ENCODE data around the gene TBCCD1.

The TBCCD1 gene

GRCh38 chr3:186515125-186515524 lies 52.0 kb downstream of the TBCCD1 start:
- Histone ChIP-seq H3K4me1 (ENCODE audit: control insufficient read depth, insufficient read depth, low read length, poor library complexity, severe bottlenecking) (no peaks in the 10 kb centered on the region), H3K9me3 (ENCODE audit: control insufficient read depth, low read length) (peaks cover 4% of the 10 kb centered on the region), H3K4me3 (ENCODE audit: extremely low read depth, insufficient read depth, low read length, poor library complexity, severe bottlenecking) (no peak overlapping the region), H3K27ac (ENCODE audit: low read depth, low read length, severe bottlenecking) (no peak overlapping the region), H3K36me3 (ENCODE audit: control insufficient read depth, insufficient read depth, low read length) (no peaks in the 10 kb centered on the region)
- WGBS, 2 experiments (ENCODE audit: insufficient coverage in 2 of 2) = 92 to 93% methylated on average over 3 of the region's 4 CpGs

DNA sequence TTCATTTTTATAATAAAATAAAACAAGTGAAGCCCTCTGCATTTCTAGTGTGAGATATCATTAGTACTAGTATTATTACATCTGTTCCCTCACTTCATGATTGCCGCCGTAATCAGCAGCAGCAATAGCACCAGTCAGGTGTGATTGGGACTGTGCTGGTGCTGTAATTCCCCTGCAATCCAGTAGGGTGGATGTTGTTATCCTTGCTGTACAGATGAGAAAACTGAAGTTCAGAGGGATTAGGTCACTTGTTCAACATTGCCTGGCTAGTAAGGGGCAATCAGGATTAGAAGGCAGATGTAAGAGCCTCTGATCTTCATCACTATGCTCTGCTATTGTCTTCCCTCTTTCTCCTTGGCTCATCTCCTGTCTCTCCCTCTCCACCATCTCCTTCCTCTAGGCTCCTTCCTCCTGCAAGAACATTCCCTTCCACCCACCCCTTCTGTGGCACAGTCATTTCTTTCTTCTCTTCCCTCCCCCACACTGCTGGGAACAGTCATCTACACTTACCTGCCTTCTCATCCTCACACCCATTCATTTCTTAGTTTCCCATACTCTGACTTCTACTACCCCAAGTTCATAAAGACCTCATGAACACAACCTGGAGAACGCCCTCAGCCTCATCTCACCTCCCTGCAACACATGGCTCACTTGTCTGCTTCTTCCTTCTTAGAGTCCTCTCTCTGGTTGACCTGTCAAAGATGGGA lies 52.7 kb downstream of the TBCCD1 start:
- no peaks in the 10 kb centered on the region for H3K4me1 ChIP-seq (ENCODE audit: control insufficient read depth, insufficient read depth, low read length, poor library complexity, severe bottlenecking)
- H3K36me3 ChIP-seq (ENCODE audit: control insufficient read depth, insufficient read depth, low read length) = no peaks in the 10 kb centered on the region
- 87 to 91% methylated on average over 3 of the region's 3 CpGs for WGBS, 2 experiments (ENCODE audit: insufficient coverage in 2 of 2)
- H3K9me3 ChIP-seq (ENCODE audit: control insufficient read depth, low read length) = peaks cover 4% of the 10 kb centered on the region
- H3K4me3 ChIP-seq (ENCODE audit: extremely low read depth, insufficient read depth, low read length, poor library complexity, severe bottlenecking) = no peak overlapping the region
- no peak overlapping the region for H3K27ac ChIP-seq (ENCODE audit: low read depth, low read length, severe bottlenecking)

DNA sequence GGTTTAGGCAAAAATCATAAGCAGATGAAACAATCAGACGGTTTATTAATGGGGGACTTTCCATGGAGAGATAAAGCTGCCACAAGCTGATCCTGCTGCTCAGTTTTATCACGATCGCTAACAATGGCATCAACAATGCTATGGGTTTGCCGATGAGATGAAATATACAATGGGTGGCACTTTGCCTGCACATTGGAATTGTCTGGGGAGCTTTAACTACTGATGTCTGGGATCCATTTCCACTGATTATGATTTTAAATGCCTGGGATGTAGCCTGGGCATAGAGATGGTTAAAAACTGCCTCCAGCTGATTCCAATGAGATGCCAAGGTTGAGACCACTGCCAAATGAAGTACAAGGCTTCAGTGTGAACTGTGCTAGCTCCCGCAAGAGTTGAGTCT lies 53.8 kb downstream of the TBCCD1 start:
- Histone ChIP-seq H3K4me3 (ENCODE audit: extremely low read depth, insufficient read depth, low read length, poor library complexity, severe bottlenecking) (no peak overlapping the region), H3K9me3 (ENCODE audit: control insufficient read depth, low read length) (peaks cover 4% of the 10 kb centered on the region), H3K27ac (ENCODE audit: low read depth, low read length, severe bottlenecking) (no peak overlapping the region), H3K36me3 (ENCODE audit: control insufficient read depth, insufficient read depth, low read length) (no peaks in the 10 kb centered on the region), H3K4me1 (ENCODE audit: control insufficient read depth, insufficient read depth, low read length, poor library complexity, severe bottlenecking) (no peaks in the 10 kb centered on the region)
- WGBS, 2 experiments (ENCODE audit: insufficient coverage in 2 of 2) = 90 to 92% methylated on average over 5 of the region's 5 CpGs

- Histone ChIP-seq H3K27ac (ENCODE audit: low read depth, low read length, severe bottlenecking) (no peak overlapping the region), H3K4me1 (ENCODE audit: control insufficient read depth, insufficient read depth, low read length, poor library complexity, severe bottlenecking) (no peaks in the 10 kb centered on the region), H3K36me3 (ENCODE audit: control insufficient read depth, insufficient read depth, low read length) (no peaks in the 10 kb centered on the region), H3K9me3 (ENCODE audit: control insufficient read depth, low read length) (peaks cover 4% of the 10 kb centered on the region), H3K4me3 (ENCODE audit: extremely low read depth, insufficient read depth, low read length, poor library complexity, severe bottlenecking) (no peak overlapping the region)
- WGBS, 2 experiments (ENCODE audit: insufficient coverage in 2 of 2) = 50 to 54% methylated on average over 5 to 9 of the region's 9 CpGs
Observed at GRCh38 chr3:186512570-186513302, 54.4 kb downstream of the TBCCD1 start.

GRCh38 chr3:186511702-186512101 lies 55.4 kb downstream of the TBCCD1 start:
- Histone ChIP-seq H3K27ac (ENCODE audit: low read depth, low read length, severe bottlenecking) (no peak overlapping the region), H3K9me3 (ENCODE audit: control insufficient read depth, low read length) (peaks cover 2% of the 10 kb centered on the region), H3K36me3 (ENCODE audit: control insufficient read depth, insufficient read depth, low read length) (no peaks in the 10 kb centered on the region), H3K4me3 (ENCODE audit: extremely low read depth, insufficient read depth, low read length, poor library complexity, severe bottlenecking) (no peak overlapping the region), H3K4me1 (ENCODE audit: control insufficient read depth, insufficient read depth, low read length, poor library complexity, severe bottlenecking) (no peaks in the 10 kb centered on the region)
- WGBS, 2 experiments (ENCODE audit: insufficient coverage in 2 of 2) = 85 to 96% methylated on average over 3 to 5 of the region's 5 CpGs

GRCh38 chr3:186511245-186511644 lies 55.9 kb downstream of the TBCCD1 start:
- no peaks in the 10 kb centered on the region for H3K4me1 ChIP-seq (ENCODE audit: control insufficient read depth, insufficient read depth, low read length, poor library complexity, severe bottlenecking)
- H3K4me3 ChIP-seq (ENCODE audit: extremely low read depth, insufficient read depth, low read length, poor library complexity, severe bottlenecking) = no peak overlapping the region
- 95% methylated on average over 3 of the region's 4 CpGs; no CpG with 5 or more reads in 1 of the 2 experiments for WGBS, 2 experiments (ENCODE audit: insufficient coverage in 2 of 2)
- H3K9me3 ChIP-seq (ENCODE audit: control insufficient read depth, low read length) = no peaks in the 10 kb centered on the region
- no peaks in the 10 kb centered on the region for H3K36me3 ChIP-seq (ENCODE audit: control insufficient read depth, insufficient read depth, low read length)
- no peak overlapping the region for H3K27ac ChIP-seq (ENCODE audit: low read depth, low read length, severe bottlenecking)

- WGBS, 2 experiments (ENCODE audit: insufficient coverage in 2 of 2) = 75 to 84% methylated on average over 7 to 9 of the region's 9 CpGs
- no peak overlapping the region for H3K4me3 ChIP-seq (ENCODE audit: extremely low read depth, insufficient read depth, low read length, poor library complexity, severe bottlenecking)
- H3K27ac ChIP-seq (ENCODE audit: low read depth, low read length, severe bottlenecking) = no peak overlapping the region
- H3K4me1 ChIP-seq (ENCODE audit: control insufficient read depth, insufficient read depth, low read length, poor library complexity, severe bottlenecking) = no peaks in the 10 kb centered on the region
- no peaks in the 10 kb centered on the region for H3K9me3 ChIP-seq (ENCODE audit: control insufficient read depth, low read length)
- H3K36me3 ChIP-seq (ENCODE audit: control insufficient read depth, insufficient read depth, low read length) = no peaks in the 10 kb centered on the region
Observed at GRCh38 chr3:186510374-186511079, 56.6 kb downstream of the TBCCD1 start.

DNA sequence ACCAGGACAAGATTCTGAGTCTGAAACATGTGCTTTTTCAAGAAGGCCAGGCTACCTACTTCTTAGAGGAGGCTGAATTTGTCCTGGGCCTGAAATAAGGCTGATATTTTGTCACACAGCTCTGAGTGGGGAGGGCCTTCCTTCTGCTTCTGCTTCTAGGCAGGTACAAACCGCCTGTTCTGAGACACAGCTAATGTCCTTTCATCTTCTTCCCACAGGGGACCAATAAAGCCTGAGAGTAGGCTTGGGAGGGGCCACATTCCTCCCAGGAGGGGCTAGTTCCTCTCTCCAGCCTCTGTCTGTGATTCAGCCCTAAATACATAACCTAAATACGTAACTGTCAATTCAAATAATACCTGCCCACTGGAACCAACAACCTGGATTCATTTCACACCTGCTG lies 57.7 kb downstream of the TBCCD1 start:
- no peaks in the 10 kb centered on the region for H3K4me1 ChIP-seq (ENCODE audit: control insufficient read depth, insufficient read depth, low read length, poor library complexity, severe bottlenecking)
- WGBS, 2 experiments (ENCODE audit: insufficient coverage in 2 of 2) = 68 to 83% methylated on average over 2 of the region's 2 CpGs
- H3K4me3 ChIP-seq (ENCODE audit: extremely low read depth, insufficient read depth, low read length, poor library complexity, severe bottlenecking) = no peak overlapping the region
- H3K27ac ChIP-seq (ENCODE audit: low read depth, low read length, severe bottlenecking) = no peak overlapping the region
- no peaks in the 10 kb centered on the region for H3K9me3 ChIP-seq (ENCODE audit: control insufficient read depth, low read length)
- no peaks in the 10 kb centered on the region for H3K36me3 ChIP-seq (ENCODE audit: control insufficient read depth, insufficient read depth, low read length)

DNA sequence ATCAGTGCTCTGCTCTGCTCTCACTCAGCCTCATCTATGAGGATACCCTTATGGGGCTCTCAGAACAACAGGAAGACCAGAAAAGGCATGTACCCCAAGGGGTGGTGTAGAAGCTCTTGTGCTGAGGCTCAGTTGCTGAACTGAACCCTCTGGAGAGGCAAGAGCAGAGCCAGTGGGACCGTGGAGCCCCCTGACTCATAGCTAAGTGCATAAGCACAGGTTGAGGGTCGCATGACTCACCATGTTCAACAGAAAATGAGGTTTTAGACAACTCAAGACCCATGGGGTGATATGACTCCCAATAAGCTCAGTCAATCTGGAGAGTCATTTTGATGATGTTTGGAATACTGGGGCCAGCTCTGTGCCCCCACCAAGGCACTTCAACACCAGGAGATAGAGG lies 60.3 kb downstream of the TBCCD1 start:
- H3K27ac ChIP-seq (ENCODE audit: low read depth, low read length, severe bottlenecking) = no peak overlapping the region
- no peaks in the 10 kb centered on the region for H3K36me3 ChIP-seq (ENCODE audit: control insufficient read depth, insufficient read depth, low read length)
- no peaks in the 10 kb centered on the region for H3K4me1 ChIP-seq (ENCODE audit: control insufficient read depth, insufficient read depth, low read length, poor library complexity, severe bottlenecking)
- H3K9me3 ChIP-seq (ENCODE audit: control insufficient read depth, low read length) = no peaks in the 10 kb centered on the region
- no peak overlapping the region for H3K4me3 ChIP-seq (ENCODE audit: extremely low read depth, insufficient read depth, low read length, poor library complexity, severe bottlenecking)
- WGBS, 2 experiments (ENCODE audit: insufficient coverage in 2 of 2) = 64 to 95% methylated on average over 1 to 2 of the region's 2 CpGs

DNA sequence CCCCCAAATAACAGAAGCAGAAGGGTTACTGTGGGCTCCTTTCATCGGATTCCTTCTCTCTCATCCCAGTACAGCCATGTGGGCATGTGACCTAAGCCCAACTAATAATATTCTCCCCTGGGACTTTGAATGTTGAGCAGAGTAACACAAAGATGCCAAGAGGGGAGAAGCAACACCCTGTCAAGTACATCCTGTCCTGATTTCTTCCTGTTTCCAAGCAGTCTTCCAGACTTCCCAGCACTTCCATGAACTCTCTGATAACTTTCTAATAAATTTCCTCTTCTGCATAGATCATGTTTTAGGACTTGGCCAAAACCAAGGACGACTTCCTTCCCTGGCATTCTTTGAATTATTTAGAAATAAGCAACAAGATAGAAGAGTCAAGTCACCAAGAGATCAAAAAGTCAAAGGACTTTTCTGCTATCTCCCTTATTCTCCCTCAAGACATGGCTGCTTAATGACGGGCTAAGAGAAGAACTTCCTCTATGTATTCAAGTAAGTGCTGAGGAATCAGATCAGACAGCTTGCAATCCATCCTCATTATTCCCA lies 60.9 kb downstream of the TBCCD1 start:
- Histone ChIP-seq H3K4me3 (ENCODE audit: extremely low read depth, insufficient read depth, low read length, poor library complexity, severe bottlenecking) (no peak overlapping the region), H3K4me1 (ENCODE audit: control insufficient read depth, insufficient read depth, low read length, poor library complexity, severe bottlenecking) (no peaks in the 10 kb centered on the region), H3K9me3 (ENCODE audit: control insufficient read depth, low read length) (no peaks in the 10 kb centered on the region), H3K27ac (ENCODE audit: low read depth, low read length, severe bottlenecking) (no peak overlapping the region), H3K36me3 (ENCODE audit: control insufficient read depth, insufficient read depth, low read length) (no peaks in the 10 kb centered on the region)
- WGBS, 2 experiments (ENCODE audit: insufficient coverage in 2 of 2) = 70% methylated on average over 2 of the region's 3 CpGs; no CpG with 5 or more reads in 1 of the 2 experiments
